Right lobe of liver (tissue), 6 donors: ENCODE data around the gene ANKRD55. TPM values are rescaled to one million over a fixed set of nuclear protein-coding genes. Genes with fewer than 3 reads are reported as not detected.

ENCODE experiments used
- ATAC-seq, 4 donors: fragments of 200-7000 bp; cut with Tn5 transposase; one replicate each; pipeline ENCODE4 v1.9.1; 2020; ENCODE audit warnings: mild to moderate bottlenecking in 4 of 4, moderate library complexity in 4 of 4
- DNase-seq, 3 donors: peaks; one replicate each; pipeline ENCODE4 v3.0.0-alpha.2; 2020
- H3K27ac ChIP-seq, 3 donors: fragments of 200-600 bp; one replicate each; pipeline ENCODE4 v1.8.0; 2022
- H3K27me3 ChIP-seq, 2 donors: fragments of 200-600 bp; one replicate each; pipeline ENCODE4 v1.8.0; 2022
- H3K36me3 ChIP-seq, 4 donors: fragments of 200-600 bp; sonication (generic) in 1 of 4; one replicate each; pipeline versions ENCODE4 v1.5.1 to v1.8.0; 2017 to 2022; ENCODE audit warnings: control low read depth in 1 of 4
- H3K4me1 ChIP-seq, 4 donors: fragments of 200-600 bp; sonication (generic) in 1 of 4; one replicate each; pipeline versions ENCODE4 v1.5.1 to v1.8.0; 2017 to 2022; ENCODE audit warnings: control low read depth in 1 of 4
- H3K4me3 ChIP-seq, 3 donors: fragments of 200-600 bp; one replicate each; pipeline ENCODE4 v1.8.0; 2022
- H3K9me3 ChIP-seq, 4 donors: fragments of 200-600 bp; sonication (generic) in 1 of 4; one replicate each; pipeline versions ENCODE4 v1.5.1 to v1.8.0; 2017 to 2022; ENCODE audit warnings: control low read depth in 1 of 4
- POLR2A ChIP-seq: fragments of 450-650 bp; IDR thresholded peaks from one replicate; pipeline ENCODE4 v1.6.1; 2017; ENCODE audit warnings: antibody characterized with exemption, mild to moderate bottlenecking
- WGBS: methylation state at CpG from one replicate; pipeline ENCODE4 v1.1.6; 2018; ENCODE audit warnings: low coverage, low lambda C conversion rate; ENCODE audit not compliant: insufficient coverage; ENCODE audit errors: missing lambda C conversion rate; 5-methylcytosine and 5-hydroxymethylcytosine counted together
- intact Hi-C, 2 donors: fragments of 100-400 bp; cut with DNase I; formaldehyde crosslinking; loops; one replicate each; pipeline versions ENCODE4 v1.11.2 to v1.14.1; 2022
- total RNA-seq, 6 experiments: library from RNA; depleted of rRNA in 2 of 6; stranded (reverse); fragments of >200 nt in 2 of 6; fragmentation: NEBNext Ultra II Directional in 3 of 6; extraction: Animal tissue kit (Norgen Biotek cat#: 25700) in 3 of 6; gene quantifications; one replicate each; pipeline versions ENCODE4 v1.1.0 to v1.2.4, GENCODE V29; 2016 to 2023
- TF ChIP-seq, protein P1 (sequence below), 4 donors: fragments of 200-600 bp in 3 of 4; fragments of 450-650 bp in 1 of 4; IDR thresholded peaks; one replicate each; pipeline versions ENCODE4 v1.5.1 to v1.8.0; 2016 to 2022; ENCODE audit warnings: antibody characterized with exemption in 4 of 4, mild to moderate bottlenecking in 2 of 4
- donor health status: DM: no; HTN: yes; CAD: no.
- donor health status: DM: no; HTN: no; CAD: no.
- donor health status: DM: no; HTN: no; CAD: no.
- donor health status: DM: no; HTN: yes; CAD: no.
- donor health status: DM: no; HTN: yes; CAD: no.

ANKRD55 gene
- total RNA-seq, 6 experiments from 2014 or later: 0.68 to 2.2 (median 1.2) TPM

DNA sequence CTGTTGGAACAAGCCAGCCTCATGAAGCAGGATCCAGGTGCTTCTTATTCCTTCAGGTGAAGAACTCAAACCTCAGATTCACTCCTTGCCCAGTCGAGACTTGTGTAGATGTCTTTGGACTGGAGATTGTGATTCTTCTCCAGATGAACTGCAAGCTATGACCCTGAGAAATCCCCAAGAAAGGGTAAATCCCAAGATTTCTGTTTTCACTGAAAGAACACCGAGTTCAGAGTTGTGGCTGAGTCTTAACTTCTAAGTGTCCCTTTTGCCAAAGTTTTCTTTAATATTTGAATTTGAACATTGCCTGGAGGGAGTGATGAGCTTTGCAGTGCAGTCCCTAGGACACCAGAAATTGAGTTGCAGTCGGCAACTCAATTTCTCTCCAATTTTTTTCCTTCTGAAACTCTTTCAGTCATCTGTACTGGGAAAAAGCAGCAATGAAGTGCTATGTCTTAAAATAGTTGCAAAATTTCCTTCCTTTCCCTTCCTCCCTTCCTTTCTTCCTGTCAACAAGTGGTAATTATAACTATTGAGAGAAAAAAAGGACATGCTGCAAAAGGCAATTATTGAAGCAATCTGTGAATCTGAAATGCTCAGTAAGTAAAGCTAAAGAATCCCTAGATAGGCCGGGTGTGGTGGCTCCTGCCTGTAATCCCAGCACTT, 56.1 kb downstream of the ANKRD55 start:
- Histone ChIP-seq H3K36me3 (no peaks in the 10 kb centered on the region), H3K4me3 (no peak overlapping the region), H3K27me3 (no peaks in the 10 kb centered on the region), H3K27ac (no peak overlapping the region), H3K4me1 (no peaks in the 10 kb centered on the region), H3K9me3 (no peaks in the 10 kb centered on the region)
- TF ChIP-seq, protein P1, sequence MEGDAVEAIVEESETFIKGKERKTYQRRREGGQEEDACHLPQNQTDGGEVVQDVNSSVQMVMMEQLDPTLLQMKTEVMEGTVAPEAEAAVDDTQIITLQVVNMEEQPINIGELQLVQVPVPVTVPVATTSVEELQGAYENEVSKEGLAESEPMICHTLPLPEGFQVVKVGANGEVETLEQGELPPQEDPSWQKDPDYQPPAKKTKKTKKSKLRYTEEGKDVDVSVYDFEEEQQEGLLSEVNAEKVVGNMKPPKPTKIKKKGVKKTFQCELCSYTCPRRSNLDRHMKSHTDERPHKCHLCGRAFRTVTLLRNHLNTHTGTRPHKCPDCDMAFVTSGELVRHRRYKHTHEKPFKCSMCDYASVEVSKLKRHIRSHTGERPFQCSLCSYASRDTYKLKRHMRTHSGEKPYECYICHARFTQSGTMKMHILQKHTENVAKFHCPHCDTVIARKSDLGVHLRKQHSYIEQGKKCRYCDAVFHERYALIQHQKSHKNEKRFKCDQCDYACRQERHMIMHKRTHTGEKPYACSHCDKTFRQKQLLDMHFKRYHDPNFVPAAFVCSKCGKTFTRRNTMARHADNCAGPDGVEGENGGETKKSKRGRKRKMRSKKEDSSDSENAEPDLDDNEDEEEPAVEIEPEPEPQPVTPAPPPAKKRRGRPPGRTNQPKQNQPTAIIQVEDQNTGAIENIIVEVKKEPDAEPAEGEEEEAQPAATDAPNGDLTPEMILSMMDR (IDR thresholded peaks at IDR 0.05): no peak
- no peak for TF ChIP-seq POLR2A
- ATAC-seq (peak in 1 of 4 donors; percentile 22), DNase-seq (no peak)
- 62% methylated on average over 3 of the region's 4 CpGs for WGBS
- intact Hi-C loops: no loop called here

DNA sequence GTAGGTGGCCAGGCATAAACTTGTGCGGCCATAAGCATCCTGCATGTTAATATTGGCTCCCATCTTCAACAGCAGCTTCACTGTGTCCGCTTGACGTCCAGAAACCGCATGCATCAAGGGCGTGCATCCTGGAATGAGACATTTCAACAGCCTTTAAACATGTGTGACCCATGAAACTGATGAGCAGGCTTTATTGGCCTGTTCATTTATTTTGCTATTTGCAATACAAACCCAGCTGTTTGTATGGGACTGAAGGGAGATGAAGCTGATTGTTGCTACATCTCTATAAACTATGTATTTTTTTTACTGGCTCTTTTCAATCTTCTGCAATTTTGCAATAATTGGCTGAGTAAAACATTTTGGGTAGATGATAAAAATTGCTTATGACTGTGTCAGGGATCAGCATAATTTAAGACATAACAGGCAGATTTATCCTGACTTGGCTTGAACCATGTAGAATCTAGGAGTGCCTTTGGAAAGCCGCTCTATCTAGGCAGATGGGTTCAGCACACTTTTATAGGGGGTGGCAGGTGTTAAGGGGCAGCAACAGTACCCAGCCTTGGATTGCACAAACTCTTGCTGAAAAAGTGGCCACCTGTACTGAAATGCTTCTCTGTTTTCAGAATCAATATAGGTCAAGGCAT, 56.9 kb downstream of the ANKRD55 start:
- H3K27ac ChIP-seq: no peak overlapping the region
- no peak for TF ChIP-seq POLR2A
- TF ChIP-seq, protein P1 (IDR thresholded peaks at IDR 0.05): no peak
- 63% methylated on average over 1 of the region's 6 CpGs for WGBS
- H3K36me3 ChIP-seq: no peaks in the 10 kb centered on the region
- DNase-seq (no peak), ATAC-seq (no peak)
- no peaks in the 10 kb centered on the region for H3K9me3 ChIP-seq
- H3K4me3 ChIP-seq: no peak overlapping the region
- H3K4me1 ChIP-seq: no peaks in the 10 kb centered on the region
- no peaks in the 10 kb centered on the region for H3K27me3 ChIP-seq
- intact Hi-C loops: no loop called here

DNA sequence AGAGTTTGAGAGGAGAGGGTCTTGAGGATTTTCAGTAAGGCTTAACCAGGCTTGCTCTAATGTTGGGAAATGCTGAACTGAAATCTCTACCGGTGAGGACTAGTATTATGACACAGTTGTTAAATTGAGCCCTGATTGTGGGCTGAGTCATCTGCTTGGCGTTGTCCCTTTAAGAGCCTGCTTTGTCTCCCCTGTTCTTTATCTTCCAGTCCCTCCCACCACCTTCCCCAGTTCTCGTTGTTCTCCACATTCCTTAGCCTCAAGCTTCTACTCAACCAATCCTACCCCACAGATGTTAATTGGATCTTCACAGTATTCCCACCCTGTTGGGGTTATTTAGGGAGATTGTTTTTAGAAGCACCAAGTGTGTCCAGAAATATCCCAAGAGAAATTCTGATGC, 57.6 kb downstream of the ANKRD55 start:
- Histone ChIP-seq H3K27ac (no peak overlapping the region), H3K4me1 (no peaks in the 10 kb centered on the region), H3K9me3 (no peaks in the 10 kb centered on the region), H3K4me3 (no peak overlapping the region), H3K27me3 (no peaks in the 10 kb centered on the region), H3K36me3 (no peaks in the 10 kb centered on the region)
- ATAC-seq (peak in 3 of 4 donors; percentile 20 to 56 (median 33)), DNase-seq (no peak)
- intact Hi-C loops: no loop called here
- TF ChIP-seq, protein P1 (IDR thresholded peaks at IDR 0.05): no peak
- no peak for TF ChIP-seq POLR2A
- WGBS: 30% methylated on average over 3 of the region's 3 CpGs

DNA sequence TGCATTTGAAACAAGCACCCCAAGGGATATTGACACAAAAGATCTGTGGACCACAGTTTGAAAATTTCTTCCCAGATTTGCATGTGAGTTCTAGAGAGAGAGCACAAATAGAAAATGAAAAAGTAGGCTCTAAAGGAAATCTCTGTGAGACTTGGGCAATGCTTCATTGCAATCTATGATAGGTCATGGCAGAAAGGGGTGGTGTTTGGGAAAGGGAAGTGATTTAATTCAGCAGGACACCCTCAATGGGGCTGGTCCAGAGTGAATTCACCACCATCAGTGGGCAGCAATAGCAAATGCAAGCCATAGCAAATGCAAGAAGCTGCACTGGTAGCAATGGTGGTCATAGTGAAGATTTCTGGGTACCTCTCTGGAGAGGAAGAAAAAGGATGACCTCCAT, 58.1 kb downstream of the ANKRD55 start:
- intact Hi-C loops: no loop called here
- peak in 3 of 4 donors; percentile 33 to 66 (median 46) for ATAC-seq
- Histone ChIP-seq H3K9me3 (no peaks in the 10 kb centered on the region), H3K36me3 (no peaks in the 10 kb centered on the region), H3K27me3 (no peaks in the 10 kb centered on the region), H3K27ac (no peak overlapping the region), H3K4me3 (no peak overlapping the region), H3K4me1 (no peaks in the 10 kb centered on the region)
- TF ChIP-seq, protein P1 (IDR thresholded peaks at IDR 0.05): no peak
- no peak for TF ChIP-seq POLR2A
- no peak for DNase-seq
